DMS 273 (cell line): ENCODE measurements around the gene RASAL1.

Experiments
- DNase-seq: peaks from one replicate; lab custom pipeline; 2025; ENCODE audit not compliant: unreplicated experiment; lab: John Stamatoyannopoulos, UW

RASAL1 gene, protein sequence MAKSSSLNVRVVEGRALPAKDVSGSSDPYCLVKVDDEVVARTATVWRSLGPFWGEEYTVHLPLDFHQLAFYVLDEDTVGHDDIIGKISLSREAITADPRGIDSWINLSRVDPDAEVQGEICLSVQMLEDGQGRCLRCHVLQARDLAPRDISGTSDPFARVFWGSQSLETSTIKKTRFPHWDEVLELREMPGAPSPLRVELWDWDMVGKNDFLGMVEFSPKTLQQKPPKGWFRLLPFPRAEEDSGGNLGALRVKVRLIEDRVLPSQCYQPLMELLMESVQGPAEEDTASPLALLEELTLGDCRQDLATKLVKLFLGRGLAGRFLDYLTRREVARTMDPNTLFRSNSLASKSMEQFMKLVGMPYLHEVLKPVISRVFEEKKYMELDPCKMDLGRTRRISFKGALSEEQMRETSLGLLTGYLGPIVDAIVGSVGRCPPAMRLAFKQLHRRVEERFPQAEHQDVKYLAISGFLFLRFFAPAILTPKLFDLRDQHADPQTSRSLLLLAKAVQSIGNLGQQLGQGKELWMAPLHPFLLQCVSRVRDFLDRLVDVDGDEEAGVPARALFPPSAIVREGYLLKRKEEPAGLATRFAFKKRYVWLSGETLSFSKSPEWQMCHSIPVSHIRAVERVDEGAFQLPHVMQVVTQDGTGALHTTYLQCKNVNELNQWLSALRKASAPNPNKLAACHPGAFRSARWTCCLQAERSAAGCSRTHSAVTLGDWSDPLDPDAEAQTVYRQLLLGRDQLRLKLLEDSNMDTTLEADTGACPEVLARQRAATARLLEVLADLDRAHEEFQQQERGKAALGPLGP

DNA sequence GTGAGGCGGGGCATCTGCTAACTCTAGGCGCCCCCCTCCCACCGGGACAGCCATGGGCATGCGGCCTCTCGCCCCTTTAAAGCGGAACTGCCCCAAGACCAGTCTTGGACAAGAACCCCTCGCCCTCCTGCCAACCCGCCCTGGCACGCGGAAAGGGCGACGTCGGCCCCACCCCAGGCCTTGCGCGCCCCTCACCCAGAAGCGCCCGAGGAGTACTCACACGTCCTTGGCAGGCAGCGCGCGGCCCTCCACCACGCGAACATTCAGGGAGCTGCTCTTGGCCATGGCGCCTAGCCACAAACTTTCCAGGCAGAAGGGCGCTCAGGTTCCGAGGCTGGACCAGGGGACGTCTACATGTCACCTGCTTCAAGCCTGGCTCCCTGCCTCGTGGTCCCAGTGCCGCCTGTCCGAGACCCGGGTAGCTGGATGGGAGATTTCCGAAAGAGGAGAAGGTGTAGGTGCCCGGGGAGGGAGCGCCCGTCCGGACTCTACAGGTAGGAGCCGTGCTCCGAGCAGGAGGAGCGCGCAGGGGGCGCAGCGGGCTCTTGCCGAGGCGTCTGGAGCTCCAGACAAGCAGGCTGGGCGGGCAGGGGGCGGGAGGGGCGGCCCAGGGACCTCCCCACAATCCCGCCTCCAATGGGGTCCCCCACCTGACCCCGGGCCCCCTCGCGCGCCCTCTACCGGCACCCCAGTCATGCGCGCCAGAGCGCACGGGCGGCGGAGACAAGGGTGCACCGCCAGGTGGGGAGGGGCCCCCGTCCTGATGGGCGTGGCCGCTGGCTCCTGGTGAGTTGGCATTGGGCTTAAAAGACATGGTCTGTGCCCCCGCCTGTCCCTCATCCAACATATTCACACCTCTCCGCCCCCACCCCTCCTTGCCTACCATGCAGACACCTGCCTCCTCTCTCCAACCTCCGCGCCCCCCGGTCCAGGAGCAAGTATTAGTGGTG lies at the start of gene RASAL1:
TSS of gene RASAL1 (minus strand) at position 584 of the 950 bp plus-strand sequence. CDS start at position 285, 299 bp downstream.
- DNase-seq, result peak; percentile 88

- DNase-seq, result peak; percentile 90
These were observed 49.3 kb upstream of the RASAL1 start for GRCh38 chr12:113184900-113185179.

GRCh38 chr12:113184098-113184899 lies 48.7 kb upstream of the RASAL1 start:
- peak; percentile 80 for DNase-seq

DNA sequence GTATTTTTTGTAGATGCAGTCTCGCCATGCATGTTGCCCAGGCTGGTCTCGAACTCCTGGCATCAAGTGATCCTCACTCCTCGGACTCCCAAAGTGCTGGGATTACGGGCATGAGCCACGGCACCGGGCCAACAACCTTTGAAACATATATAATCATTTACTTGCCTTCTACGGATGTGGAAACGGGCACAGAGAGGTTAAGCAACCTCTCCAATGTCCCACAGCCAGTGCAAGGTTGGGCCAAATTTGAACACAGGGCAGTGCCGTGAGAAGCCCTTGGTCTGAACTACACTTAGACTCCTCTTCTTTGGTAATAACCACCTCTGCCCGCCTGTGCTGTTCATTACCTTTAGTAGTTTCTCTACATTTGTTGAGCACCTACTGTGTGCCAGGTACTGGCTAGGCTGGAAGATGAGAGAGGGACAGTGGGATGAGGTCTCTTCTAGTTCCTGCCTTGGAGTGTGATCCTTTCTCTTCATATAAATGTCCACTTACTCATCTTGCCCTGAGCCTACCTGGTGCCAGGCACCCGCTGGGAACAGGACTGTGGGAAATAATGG lies 47.5 kb upstream of the RASAL1 start:
- no peak for DNase-seq

DNA sequence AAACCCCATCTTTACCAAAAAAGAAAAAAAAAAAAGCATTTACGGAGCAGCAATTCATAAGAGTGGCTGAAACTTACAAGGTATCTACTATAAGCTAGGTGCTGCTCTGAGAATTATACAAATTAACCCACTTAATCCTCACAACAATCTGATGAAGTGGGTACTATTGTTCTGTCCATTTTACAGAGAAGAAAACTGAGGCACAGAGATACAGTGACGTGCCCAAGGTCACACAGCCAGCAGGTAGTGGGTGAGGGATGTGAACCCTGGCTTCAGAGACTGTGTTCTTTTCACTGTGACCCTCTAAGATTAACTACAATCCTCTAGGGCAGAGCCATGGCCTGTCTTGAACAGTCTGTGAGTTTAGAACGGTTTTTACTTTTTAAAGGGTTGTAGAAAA lies 46.4 kb upstream of the RASAL1 start:
- no peak for DNase-seq

DNA sequence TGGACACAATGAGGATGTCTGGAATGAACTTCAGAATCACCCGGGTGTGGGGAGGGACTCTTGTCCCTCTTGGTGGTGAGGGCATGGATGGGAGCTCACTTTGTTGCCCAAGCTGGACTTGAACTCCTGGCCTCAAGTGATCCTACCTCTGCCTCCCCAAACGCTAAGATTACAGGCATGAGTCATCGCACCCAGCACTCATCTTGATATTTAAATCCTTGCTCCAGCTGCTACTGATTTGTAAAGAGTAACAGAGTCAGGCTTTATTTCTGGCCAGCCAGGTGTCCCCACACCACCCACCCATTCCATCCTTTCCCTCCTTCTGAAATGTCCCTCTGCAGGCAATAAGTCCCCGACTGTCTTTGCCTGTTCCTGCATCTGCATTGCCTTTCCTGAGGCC lies 44.8 kb upstream of the RASAL1 start:
- DNase-seq, result no peak

DNA sequence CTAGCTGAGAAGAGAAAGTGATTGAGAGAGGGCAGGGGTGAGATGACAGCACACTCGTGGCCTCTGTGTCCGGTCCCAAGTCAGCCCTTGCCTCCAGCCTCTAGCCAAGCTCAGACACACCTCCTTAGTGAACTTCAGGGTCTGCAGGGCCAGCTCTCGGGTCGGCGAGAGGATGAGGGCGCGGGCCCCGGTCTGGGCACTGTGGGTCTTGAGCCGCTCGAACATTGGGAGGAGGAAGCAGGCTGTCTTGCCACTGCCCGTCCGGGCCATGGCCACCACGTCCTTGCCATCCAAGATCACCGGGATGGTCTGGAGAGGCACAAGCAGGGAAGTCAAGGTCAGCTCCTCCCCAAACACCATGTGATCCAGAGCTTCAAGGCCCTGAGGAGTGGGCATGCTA lies 43.5 kb upstream of the RASAL1 start:
- no peak for DNase-seq

DNA sequence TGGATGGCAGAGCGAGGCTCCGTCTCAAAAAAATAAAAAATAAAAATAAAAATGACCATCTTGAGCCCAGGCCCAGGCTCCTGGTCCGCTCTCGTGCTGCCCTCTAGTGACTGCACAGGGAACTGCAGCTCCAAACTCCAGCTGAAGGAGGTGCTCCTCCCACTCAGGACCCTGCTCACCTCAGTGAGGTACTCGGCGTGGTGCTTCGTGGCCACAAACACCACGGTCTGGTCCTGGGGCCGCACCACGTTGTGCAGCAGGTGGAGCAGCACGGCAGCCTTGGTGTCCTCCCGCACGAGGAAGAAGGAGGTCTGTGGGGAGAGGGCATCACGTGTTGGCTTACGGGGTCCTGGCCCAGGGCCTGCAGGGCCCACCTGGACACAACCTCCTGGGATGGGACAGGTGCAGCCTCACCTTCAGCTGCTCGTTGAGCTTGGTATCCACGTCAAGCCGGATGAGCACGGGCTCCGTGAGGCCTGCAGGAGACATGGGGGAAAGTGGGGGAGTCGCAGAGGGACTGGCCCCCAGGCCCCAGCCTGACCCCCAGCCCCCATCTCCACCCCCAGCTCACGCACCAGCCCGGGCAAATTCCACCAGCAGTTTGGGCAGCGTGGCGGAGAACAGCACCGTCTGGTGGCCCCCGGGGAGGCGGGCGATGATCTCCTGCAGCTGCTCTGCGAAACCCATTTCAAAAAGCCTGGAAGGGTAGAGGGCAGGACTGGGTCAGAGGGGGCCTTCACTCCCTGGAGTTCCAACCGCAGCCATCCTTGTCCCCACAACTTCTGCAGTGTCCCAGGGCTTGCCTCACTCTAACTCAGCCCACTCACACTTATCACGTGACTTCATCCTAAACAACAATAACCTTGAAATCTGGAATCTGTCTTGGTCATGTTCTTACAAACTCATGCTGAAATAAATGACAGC lies 39.2 kb upstream of the RASAL1 start:
- DNase-seq, result peak; percentile 79

DNA sequence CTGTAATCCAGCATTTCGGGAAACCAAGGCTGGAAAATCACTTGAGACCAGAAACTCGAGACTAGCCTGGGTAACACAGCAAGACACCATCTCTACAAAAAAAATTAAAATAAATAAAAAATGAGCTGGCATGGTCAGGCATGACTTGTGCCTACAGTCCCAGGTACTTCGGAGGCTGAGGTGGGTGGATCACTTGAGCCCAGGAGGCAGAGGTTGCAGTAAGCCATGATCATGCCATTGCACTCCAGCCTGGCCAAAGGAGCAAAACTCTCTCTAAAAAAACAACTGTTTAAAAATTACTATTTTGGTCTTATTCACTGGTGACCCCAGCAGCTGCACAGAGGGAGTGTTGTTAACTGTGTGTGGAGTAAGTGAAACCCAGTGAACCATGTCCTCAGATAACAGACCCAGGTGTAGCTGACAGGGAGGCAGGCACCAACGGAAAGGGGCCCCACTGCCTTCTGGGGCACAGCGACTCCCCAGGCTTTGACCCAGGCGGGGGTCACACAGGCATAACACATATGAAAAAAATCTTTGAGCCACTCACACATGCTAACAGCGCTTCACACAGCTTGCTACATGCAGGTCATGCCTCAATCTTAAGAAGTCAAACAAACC lies 37.6 kb upstream of the RASAL1 start:
- no peak for DNase-seq

- DNase-seq, result no peak
These were observed 36.6 kb upstream of the RASAL1 start for GRCh38 chr12:113172185-113172584.

DNA sequence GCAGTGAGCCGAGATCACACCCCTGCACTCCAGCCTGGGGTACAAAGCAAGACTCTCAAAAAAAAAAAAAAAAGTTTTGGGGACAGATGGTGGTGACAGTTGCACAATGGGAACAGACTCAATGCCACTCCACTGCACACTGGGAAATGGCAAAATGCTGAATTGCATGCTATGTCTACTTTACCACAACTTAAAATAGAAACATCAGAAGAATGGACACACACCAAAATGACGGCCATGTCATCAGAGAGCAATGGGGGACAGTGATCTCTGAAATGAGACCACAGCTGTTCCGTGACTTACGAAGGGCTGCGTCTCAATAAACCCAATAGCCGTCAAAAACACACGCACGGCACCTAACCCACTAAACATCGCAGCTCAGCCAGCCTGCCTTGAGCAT lies 36.0 kb upstream of the RASAL1 start:
- no peak for DNase-seq

DNA sequence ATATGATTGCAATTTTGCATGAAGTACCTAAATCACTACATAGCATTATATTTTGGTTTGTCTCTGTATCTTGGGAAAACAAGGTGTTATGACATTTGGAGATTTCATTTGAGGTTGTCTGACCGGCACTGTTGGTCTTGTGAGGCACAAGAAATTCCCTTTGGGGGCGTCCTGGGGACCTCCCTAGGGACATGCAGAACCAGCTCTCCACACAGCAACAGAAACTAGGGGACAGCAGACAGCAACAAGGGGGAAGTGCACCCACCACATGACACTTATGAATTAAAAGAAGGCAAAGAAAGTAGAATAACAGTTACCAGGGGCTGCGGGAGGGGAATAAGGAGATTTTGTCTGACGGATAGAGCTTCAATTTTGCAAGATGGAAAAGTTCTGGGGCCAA lies 35.4 kb upstream of the RASAL1 start:
- no peak for DNase-seq

GRCh38 chr12:113170457-113170856 lies 34.9 kb upstream of the RASAL1 start:
- DNase-seq, result no peak

GRCh38 chr12:113169697-113170096 lies 34.1 kb upstream of the RASAL1 start:
- DNase-seq, result no peak

- no peak for DNase-seq
These were observed 32.3 kb upstream of the RASAL1 start for GRCh38 chr12:113167868-113168267.

DNA sequence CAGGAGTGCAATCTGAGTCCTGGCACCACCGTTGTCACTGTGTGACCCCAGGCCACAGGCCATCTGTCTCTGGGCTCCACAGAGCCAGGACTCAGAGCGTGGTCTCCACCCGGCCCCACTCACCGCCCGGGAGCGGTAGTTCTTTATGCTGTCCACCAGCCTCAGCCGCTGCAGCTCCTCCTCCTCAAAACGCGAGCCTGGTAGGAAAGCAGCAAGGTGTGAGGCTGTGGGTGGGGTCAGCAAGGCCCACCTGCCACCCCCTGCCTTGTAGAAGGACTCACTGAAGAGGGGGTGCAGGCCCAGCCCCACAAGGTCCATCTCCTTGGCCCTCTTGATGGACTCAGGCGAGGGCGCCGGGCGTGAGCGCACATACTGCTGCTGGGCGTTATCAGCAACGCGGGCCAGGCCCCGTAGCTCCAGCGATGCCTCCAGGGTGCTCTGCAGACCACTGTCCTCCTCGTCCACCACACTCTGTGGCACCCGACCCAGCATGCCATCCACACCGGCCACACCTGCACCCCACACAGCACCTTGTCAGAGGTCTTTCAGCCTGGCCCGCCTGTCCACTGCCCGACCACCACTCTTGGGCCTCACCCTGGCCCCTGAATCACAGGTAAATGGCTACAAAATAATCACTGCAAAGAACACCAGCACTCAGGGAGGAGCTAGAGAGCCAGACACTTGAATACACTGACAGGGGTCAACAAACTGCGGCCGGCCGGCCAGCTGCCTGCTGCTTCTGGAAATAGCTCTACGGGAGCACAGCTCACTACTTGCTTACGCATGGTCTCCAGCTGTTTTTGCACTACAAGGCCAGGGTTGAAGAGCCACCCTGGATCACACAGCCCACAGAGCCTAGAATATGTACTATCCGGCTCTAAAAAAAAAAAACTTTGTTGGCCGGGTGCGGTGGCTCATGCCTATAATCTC lies 30.2 kb upstream of the RASAL1 start:
- no peak for DNase-seq

- DNase-seq, result no peak
These were observed 28.5 kb upstream of the RASAL1 start for GRCh38 chr12:113164014-113164413.

- no peak for DNase-seq
These were observed 27.4 kb upstream of the RASAL1 start for GRCh38 chr12:113163030-113163360.
